ENCODE measurements around the gene ATP1A2.

ATP1A2 gene

GRCh38 chr1:160151303-160151702 is 35.7 kb downstream of the ATP1A2 start, which contains the start of gene ATP1A4:
TSS of gene ATP1A4 (plus strand) at chr1:160151603. CDS start at chr1:160152041, 438 bp downstream.
- no peak for DNase-seq

DNA sequence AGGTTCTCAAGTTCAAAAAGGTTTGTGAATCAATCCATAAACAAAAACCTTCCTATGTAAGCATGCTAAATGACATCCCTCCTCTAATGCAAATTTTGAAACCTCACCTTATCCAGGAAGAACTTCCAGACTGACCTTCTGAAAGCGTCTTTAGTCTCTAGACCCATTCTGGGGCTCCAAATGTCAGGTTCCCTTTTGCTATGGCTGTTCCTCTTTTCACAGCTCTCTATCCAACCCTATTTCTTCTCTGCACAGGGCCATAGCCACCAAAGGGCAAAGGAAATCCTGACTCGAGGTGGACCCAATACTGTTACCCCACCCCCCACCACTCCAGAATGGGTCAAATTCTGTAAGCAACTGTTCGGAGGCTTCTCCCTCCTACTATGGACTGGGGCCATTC is 39.2 kb downstream of the ATP1A2 start:
- DNase-seq = no peak

GRCh38 chr1:160156361-160156760 is 40.8 kb downstream of the ATP1A2 start:
- DNase-seq = no peak

DNA sequence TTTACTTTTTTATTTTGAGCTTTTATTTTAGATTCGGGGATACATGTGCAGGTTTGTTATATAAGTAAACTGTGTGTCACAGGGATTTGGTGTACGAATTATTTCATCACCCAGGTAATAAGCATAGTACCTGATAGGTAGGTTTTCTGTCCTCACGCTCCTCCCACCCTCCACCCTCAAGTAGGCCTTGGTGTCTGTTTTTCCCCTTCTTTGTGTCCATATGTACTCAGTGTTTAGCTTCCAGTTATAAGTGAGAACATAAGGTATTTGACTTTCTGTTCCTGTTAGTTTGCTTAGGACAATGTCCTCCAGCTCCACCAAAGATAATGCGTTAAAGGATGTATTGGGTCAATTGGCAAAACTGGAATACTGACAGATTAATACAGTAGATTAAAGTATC is 41.6 kb downstream of the ATP1A2 start:
- no peak for DNase-seq

DNA sequence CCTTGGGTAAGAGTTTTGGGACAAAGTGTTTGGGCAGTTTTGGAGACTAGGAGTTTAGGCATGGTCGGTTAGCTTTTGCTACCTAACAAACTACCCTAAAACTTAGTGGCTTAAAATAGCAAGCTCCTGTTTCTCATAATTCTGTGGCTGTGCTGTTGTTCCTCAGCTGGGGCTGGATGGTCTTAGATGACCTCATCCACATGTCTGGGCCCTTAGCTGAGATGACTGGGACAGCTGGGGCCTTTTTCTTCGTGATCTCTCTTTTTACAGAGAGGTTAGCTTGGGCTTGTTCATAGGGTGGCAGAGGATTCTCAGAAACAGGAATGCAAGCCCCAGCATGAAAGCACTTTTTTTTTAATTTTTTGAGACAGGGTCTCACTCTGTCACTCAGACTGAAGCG is 42.5 kb downstream of the ATP1A2 start:
- no peak for DNase-seq

DNA sequence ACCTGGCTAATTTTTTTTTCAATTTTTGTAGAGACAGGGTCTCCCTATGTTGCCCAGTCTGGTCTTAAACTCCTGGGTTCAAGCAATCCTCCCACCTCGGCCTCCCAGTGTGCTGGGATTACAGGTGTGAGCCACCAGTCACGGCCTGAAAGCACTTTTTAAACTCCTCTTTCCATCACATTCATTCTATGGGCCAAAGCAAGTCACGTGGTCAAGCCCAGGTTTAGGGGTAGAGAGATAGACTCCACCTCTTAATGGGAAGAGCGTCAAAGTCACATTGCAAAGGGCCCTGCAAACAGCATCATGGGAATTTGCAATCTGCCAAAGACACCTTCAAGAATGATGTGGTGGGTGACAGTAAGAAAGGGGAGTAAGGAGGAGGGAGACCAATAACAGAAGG is 43.0 kb downstream of the ATP1A2 start:
- DNase-seq = no peak

- no peak for DNase-seq
Observed at GRCh38 chr1:160159846-160160245, 44.3 kb downstream of the ATP1A2 start.

GRCh38 chr1:160161965-160162705 is 46.6 kb downstream of the ATP1A2 start:
- DNase-seq = no peak

GRCh38 chr1:160162931-160163330 is 47.4 kb downstream of the ATP1A2 start:
- DNase-seq = no peak

DNA sequence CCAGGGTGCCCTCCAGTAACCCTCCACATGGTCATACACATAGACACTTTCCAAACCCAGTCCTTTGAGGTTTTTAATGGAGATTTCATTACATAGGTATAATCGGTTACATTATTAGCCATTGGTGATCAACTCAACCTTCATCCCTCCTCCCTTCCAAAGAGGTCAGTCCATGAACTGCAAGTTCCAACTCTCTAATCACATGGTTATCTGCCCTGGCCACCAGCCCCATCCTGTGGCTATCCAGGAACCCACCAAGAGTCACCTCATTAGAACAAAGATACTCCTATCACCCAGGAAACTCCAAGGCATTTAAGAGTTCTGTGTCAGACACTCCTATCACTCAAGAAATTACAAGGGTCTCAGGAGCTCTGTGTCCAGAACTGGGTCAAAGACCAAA is 48.1 kb downstream of the ATP1A2 start:
- DNase-seq = no peak

DNA sequence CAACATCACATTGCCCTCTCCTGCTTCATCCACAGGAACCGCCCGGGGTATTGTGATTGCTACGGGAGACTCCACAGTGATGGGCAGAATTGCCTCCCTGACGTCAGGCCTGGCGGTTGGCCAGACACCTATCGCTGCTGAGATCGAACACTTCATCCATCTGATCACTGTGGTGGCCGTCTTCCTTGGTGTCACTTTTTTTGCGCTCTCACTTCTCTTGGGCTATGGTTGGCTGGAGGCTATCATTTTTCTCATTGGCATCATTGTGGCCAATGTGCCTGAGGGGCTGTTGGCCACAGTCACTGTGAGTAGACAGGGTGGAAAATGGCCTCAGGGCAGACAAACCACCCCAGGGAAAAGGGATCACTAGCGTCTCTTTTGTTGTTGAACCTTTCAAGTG is 48.6 kb downstream of the ATP1A2 start:
- DNase-seq = no peak

DNA sequence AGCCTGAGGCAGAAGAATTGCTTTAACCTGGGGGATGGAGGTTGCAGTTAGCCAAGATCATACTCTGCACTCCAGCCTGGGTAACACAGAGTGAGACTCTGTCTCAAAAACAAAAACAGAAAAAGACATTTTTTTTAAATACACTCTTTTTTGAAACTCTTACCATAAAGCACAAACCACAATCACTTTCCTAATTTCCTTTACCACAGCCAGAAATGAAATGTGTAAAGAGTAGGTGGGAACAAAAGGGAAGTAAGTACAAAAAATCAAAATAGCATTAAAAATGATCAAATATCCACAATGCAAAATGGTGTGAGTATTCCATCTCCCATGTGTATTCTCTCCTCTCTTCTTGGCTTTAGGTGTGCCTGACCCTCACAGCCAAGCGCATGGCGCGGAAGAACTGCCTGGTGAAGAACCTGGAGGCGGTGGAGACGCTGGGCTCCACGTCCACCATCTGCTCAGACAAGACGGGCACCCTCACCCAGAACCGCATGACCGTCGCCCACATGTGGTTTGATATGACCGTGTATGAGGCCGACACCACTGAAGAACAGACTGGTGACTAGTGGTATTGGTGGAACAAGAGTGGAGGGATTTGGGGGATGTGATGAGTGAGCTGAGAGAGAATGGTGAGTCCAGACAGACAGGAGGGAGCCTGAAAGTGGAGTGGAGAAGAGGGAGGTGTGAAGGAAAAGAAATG is 50.8 kb downstream of the ATP1A2 start:
- DNase-seq = no peak

- DNase-seq = no peak
Observed at GRCh38 chr1:160167056-160167455, 51.5 kb downstream of the ATP1A2 start.

GRCh38 chr1:160167580-160167979 is 52.0 kb downstream of the ATP1A2 start:
- peak; percentile 40 for DNase-seq

GRCh38 chr1:160168016-160168415 is 52.5 kb downstream of the ATP1A2 start:
- DNase-seq = no peak

DNA sequence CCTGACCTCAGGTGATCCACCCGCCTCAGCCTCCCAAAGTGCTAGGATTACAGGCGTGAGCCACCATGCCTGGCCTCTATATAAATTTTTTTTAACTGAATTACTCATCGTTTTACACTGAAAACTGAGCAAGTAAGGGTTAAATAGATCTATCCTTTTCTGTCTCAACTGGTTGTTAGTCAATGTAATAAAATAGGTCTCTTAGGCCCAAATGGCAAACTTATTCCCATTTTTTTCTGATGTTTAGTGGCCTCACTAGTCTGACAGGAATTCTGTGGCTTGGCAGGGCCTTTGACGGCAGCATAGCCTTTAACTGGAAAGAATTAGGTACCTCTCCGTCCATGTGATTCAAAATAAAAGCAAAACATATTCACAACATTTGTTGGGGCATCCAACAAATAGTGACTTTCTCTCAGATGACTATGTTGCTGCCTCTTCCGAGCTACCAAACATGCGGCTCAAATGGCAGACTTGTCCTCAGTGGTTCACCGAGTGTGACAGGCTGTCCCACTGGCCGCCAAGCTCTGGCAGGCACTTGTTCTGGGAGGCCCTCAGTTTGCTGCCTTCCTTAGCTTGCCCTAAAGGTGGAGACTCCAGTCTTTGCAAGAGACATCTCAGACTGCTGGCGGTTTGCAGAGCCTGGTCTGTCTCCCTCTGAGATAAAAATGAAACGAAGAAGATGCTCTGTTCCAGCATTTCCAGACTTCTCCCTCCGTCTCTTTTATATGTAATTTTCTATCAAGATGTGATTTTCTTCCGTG is 53.2 kb downstream of the ATP1A2 start:
- DNase-seq = no peak

GRCh38 chr1:160169553-160170399 is 54.2 kb downstream of the ATP1A2 start:
- peak; percentile 51 for DNase-seq

- DNase-seq = no peak
Observed at GRCh38 chr1:160171354-160171753, 55.8 kb downstream of the ATP1A2 start.

DNA sequence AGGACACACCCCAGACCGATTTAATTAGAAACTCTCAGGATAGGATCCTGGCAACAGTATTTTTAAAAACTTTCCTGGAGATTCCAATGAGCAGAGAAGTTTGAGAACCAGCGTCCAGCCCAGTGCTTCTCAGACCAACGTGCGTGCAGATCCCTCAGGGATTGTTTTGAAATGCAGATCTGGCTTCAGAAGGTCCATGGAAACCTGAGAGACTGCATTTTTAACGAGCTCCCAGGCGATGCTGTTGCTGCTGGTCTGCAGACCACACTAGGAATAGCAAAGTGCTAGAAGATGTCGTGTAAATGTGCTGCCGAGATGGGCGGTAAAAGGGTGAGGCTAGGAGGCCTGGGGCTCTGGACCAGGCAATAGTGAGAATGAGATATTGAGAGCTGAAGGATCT is 56.4 kb downstream of the ATP1A2 start:
- no peak for DNase-seq

DNA sequence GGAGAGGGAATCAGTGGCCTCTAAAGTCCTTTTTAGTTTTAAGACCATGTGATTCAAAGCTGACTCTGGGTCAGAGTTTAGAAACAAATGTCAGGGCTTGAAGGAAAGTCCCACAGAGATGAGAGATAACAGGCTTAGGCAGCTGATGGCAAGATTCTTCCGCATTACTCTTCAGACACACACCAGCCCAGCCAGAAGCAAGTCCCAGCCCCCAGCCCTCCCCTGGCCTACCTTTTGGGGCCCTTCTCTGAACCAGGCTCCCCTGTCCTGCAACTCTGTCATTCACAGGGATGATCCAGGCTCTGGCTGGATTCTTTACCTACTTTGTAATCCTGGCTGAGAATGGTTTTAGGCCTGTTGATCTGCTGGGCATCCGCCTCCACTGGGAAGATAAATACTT is 61.7 kb downstream of the ATP1A2 start:
- no peak for DNase-seq

DNA sequence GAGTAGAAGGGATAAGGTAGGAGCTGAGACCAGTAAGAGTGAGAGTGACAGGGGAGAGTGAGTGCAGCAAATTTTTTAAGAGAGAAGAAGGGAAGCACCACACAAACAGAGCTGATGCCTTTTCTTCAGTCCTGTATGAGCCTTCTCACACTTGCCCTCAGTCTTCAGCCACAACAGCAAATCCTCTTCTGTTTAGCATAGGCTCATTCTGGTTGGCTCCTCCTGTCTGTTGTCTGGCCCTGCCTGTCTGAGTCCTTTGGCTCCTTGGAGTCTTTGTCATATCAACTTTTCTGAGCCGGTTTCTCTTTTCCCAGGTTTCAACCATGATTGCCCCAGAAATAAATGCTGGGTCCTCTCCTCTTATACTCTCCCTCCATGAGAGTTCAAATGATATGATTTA is 62.1 kb downstream of the ATP1A2 start:
- no peak for DNase-seq

- no peak for DNase-seq
Observed at GRCh38 chr1:160178731-160179130, 63.2 kb downstream of the ATP1A2 start.

DNA sequence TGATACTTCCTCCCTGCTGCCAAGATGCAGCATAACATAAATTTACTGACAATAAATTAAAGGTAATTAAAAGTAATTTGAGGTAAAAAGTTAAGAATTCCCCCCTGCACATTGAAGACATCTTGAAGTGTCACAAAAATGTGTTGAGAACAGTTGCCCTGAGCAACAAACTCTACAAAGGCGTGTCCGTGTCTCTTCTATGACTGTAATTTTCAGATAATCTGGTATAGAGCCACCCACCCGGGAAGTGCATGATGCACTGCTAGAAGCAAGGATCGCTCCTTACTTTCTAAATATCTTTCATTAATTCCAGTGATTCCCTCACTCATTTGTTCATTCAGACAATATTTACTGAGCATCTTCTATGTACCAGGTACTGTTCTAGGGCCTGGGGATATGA is 63.8 kb downstream of the ATP1A2 start:
- DNase-seq = no peak
